ENCODE measurements around the gene HPS5. TPM values are rescaled to one million over a fixed set of nuclear protein-coding genes. Genes with fewer than 3 reads are reported as not detected.
"Not testable (repeated sequence)": the region's sequence is repeated elsewhere in the genome, so short reads cannot be mapped to it uniquely, and the experiment has no call there.

HPS5 gene
- total RNA-seq, 1 donor from 2014 or later, result 33.0 TPM

DNA sequence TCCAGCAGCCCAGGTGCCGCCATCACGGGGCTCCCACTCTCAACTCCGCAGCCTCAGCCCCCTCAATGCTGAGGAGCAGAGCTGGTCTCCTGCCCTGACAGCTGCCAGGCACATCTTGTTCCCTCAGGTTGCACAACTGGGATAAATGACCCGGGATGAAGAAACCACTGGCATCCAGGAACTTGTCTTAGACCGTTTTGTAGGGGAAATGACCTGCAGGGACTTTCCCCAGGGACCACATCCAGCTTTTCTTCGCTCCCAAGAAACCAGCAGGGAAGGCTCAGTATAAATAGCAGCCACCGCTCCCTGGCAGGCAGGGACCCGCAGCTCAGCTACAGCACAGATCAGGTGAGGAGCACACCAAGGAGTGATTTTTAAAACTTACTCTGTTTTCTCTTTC lies 56.0 kb downstream of the HPS5 start, which contains the start of gene SAA1:
TSS of gene SAA1 (plus strand) at position 316 of the 400 bp plus-strand sequence. CDS start 624 bp downstream, outside the sequence.
- ATAC-seq, result no peak

DNA sequence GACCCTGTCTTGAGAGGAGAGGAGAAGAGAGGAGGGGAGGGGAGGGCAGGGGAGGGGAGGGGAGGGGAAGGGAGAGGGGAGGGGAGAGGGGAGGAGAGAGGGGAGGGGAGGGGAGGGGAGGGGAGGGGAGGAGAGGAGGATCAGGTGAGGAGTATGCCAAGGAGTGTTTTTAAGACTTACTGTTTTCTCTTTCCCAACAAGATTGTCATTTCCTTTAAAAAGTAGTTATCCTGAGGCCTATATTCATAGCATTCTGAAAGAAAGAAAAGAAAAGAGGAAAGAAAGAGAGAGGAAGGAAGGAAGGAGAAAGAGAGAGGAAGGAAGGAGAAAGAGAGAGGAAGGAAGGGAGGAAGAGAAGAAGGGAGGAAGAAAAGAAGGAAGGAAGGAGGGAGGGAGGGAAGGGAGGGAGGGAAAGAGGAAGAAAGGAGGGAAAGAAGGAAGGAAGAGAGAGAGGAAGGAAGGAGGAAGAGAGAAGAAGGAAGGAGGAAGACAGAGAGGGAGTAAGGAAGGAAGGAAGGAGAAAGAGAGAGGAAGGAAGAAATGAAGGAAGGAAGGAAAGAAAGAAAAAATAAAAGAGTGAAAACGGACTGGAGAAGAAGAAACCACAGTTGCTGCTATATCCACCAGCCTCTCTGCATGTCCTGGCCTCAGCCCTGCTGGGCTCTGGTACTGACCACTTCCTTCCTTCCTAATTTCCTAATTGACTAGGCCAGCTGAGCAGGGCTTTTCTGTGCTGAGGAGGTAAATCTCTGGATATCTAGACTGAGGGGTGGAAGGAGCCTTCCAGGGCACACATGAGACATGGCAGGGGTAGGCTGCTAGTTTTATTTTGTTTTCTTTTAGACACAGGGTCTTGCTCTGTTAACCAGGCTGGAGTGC lies 57.0 kb downstream of the HPS5 start:
- TF ChIP-seq, protein P1, sequence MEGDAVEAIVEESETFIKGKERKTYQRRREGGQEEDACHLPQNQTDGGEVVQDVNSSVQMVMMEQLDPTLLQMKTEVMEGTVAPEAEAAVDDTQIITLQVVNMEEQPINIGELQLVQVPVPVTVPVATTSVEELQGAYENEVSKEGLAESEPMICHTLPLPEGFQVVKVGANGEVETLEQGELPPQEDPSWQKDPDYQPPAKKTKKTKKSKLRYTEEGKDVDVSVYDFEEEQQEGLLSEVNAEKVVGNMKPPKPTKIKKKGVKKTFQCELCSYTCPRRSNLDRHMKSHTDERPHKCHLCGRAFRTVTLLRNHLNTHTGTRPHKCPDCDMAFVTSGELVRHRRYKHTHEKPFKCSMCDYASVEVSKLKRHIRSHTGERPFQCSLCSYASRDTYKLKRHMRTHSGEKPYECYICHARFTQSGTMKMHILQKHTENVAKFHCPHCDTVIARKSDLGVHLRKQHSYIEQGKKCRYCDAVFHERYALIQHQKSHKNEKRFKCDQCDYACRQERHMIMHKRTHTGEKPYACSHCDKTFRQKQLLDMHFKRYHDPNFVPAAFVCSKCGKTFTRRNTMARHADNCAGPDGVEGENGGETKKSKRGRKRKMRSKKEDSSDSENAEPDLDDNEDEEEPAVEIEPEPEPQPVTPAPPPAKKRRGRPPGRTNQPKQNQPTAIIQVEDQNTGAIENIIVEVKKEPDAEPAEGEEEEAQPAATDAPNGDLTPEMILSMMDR (IDR thresholded peaks at IDR 0.05), result no peak
- Histone ChIP-seq H3K36me3 (no peaks in the 10 kb centered on the region), H3K4me1 (peaks cover 4% of the 10 kb centered on the region), H3K9me3 (no peaks in the 10 kb centered on the region), H3K27ac (no peak overlapping the region), H3K27me3 (no peaks in the 10 kb centered on the region), H3K4me3 (no peak overlapping the region)
- peak; percentile 49 for ATAC-seq
- no peak for DNase-seq
- intact Hi-C loops (cut with DNase I), result no loop called here

More for the DNA sequence above, 56.0 kb downstream of the HPS5 start, which contains the start of gene SAA1:
- H3K36me3 ChIP-seq, result no peaks in the 10 kb centered on the region
- H3K4me3 ChIP-seq, result no peak within 1 kb of the TSS
- no peak within 1 kb of the TSS for H3K27ac ChIP-seq
- intact Hi-C loops (cut with DNase I), result no loop called here
- peaks cover 4% of the 10 kb centered on the region for H3K4me1 ChIP-seq
- DNase-seq, result no peak
- H3K9me3 ChIP-seq, result no peaks in the 10 kb centered on the region
- H3K27me3 ChIP-seq, result no peaks in the 10 kb centered on the region
- TF ChIP-seq, protein P1 (IDR thresholded peaks at IDR 0.05), result no peak

DNA sequence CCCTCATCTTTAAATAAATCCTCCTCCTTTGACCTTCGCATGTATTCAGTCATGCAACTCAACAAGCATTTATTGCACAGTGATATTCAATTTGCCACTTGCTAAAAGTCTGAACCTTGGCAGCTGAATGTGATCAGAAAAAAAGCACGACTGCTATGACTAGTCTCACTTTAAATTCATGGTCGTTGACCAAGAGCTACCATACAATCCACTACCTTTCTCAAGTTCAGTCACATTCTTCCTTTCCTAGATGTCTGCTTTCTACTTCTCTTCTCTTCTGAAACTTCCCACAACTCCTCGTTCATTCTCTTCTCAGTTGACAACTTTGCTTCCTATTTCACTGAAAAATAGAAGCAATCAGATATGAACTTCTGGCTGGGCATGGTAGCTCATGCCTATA lies 57.9 kb downstream of the HPS5 start:
- no peaks in the 10 kb centered on the region for H3K27me3 ChIP-seq
- intact Hi-C loops (cut with DNase I), result no loop called here
- H3K36me3 ChIP-seq, result no peaks in the 10 kb centered on the region
- TF ChIP-seq, protein P1 (IDR thresholded peaks at IDR 0.05), result no peak
- no peaks in the 10 kb centered on the region for H3K9me3 ChIP-seq
- DNase-seq, result no peak
- H3K4me3 ChIP-seq, result no peak overlapping the region
- H3K27ac ChIP-seq, result no peak overlapping the region
- peaks cover 4% of the 10 kb centered on the region for H3K4me1 ChIP-seq
- no peak for ATAC-seq

DNA sequence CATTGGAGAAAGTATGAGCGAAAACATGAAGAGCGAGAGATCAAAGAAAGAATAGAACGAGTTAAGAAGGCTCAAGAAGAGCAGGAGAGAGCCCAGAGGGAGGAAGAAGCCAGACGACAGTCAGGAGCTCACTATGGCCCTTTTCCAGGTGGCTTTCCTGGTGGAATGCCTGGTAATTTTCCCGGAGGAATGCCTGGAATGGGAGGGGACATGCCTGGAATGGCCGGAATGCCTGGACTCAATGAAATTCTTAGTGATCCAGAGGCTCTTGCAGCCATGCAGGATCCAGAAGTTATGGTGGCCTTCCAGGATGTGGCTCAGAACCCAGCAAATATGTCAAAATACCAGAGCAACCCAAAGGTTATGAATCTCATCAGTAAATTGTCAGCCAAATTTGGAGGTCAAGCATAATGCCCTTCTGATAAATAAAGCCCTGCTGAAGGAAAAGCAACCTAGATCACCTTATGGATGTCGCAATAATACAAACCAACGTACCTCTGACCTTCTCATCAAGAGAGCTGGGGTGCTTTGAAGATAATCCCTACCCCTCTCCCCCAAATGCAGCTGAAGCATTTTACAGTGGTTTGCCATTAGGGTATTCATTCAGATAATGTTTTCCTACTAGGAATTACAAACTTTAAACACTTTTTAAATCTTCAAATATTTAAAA lies 59.1 kb downstream of the HPS5 start:
- DNase-seq; H3K4me3 ChIP-seq; H3K27me3 ChIP-seq; ATAC-seq; H3K36me3 ChIP-seq; H3K27ac ChIP-seq; intact Hi-C loops (cut with DNase I); H3K4me1 ChIP-seq; H3K9me3 ChIP-seq: not testable (repeated sequence)

DNA sequence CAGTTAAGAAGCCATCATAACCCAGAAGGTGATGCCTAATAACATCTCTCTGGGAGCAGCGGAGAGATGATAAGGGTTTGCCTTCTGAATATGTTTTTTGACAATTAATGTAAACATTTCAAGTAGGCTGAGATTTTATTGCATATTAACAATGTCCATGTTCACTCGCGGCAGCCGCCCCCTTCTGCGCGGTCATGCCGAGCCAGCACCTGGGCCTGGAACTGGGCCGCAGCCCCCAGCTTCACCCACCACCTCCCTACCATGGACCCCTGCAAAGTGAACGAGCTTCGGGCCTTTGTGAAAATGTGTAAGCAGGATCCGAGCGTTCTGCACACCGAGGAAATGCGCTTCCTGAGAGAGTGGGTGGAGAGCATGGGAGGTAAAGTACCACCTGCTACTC lies 60.2 kb downstream of the HPS5 start:
- DNase-seq (no peak), ATAC-seq (no peak)
- Histone ChIP-seq H3K27ac (no peak overlapping the region), H3K36me3 (no peaks in the 10 kb centered on the region), H3K9me3 (no peaks in the 10 kb centered on the region), H3K4me3 (no peak overlapping the region), H3K4me1 (peaks cover 4% of the 10 kb centered on the region), H3K27me3 (no peaks in the 10 kb centered on the region)
- intact Hi-C loops (cut with DNase I), result no loop called here
- TF ChIP-seq, protein P1 (IDR thresholded peaks at IDR 0.05), result no peak

DNA sequence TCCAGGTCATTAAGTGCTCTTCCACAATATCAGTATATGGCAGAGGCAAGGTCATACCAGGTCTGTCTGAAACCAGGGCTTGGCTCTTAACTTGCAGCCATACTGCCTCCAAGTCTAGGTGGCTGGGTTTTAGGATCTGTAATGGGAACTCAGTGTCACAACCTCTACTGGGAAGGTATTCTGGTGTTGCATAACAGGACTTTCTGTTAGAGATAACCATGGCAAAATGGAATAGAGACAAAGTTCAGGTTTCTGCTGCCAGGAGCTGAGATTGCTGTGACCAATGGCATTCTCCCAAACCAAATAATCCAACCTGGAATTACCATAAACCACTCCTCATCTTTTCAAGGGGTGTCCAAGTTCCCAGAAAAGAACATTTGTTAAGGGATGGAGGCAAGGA lies 62.7 kb downstream of the HPS5 start:
- Histone ChIP-seq H3K4me3 (no peak overlapping the region), H3K36me3 (no peaks in the 10 kb centered on the region), H3K27me3 (no peaks in the 10 kb centered on the region), H3K9me3 (no peaks in the 10 kb centered on the region), H3K4me1 (no peaks in the 10 kb centered on the region), H3K27ac (no peak overlapping the region)
- intact Hi-C loops (cut with DNase I), result no loop called here
- ATAC-seq, result peak; percentile 45
- TF ChIP-seq, protein P1 (IDR thresholded peaks at IDR 0.05), result no peak
- DNase-seq, result no peak
